GM18517 (cell line): ENCODE data around the gene GULP1.
"Not testable (repeated sequence)": the region's sequence is repeated elsewhere in the genome, so short reads cannot be mapped to it uniquely, and the experiment has no call there.

ENCODE experiments used
- ATAC-seq: cut with Tn5 transposase; IDR thresholded peaks from one replicate; pipeline ENCODE4 v1.9.1; 2021; ENCODE audit warnings: mild to moderate bottlenecking, moderate library complexity; ENCODE audit not compliant: unreplicated experiment

GULP1 gene

GRCh38 chr2:188459061-188459460 is 167.4 kb downstream of the GULP1 start:
- ATAC-seq, result no peak

GRCh38 chr2:188466078-188466477 is 174.4 kb downstream of the GULP1 start:
- ATAC-seq, result not testable (repeated sequence)

DNA sequence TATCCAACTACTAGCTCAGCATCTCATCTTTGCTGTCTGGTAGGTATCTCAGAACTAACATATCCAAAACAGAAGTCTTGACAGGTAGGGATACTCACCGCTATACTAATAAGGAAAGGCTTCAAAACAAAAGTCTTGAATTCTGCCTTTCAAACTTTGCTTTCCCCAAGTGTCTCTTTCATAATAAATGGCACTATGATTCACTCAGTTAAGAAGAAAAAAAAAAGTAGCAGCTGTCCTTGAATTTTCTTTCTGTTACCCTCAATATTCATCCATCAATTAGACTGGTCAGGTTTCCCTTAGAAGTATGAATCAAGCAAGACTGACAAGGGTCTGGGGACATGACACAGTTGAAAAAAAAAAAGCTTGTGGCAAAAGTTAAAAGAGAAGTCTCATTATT is 175.1 kb downstream of the GULP1 start:
- no peak for ATAC-seq

- no peak for ATAC-seq
Measured at GRCh38 chr2:188471166-188471565, 179.5 kb downstream of the GULP1 start.

- ATAC-seq, result no peak
Measured at GRCh38 chr2:188473306-188473705, 181.6 kb downstream of the GULP1 start.

DNA sequence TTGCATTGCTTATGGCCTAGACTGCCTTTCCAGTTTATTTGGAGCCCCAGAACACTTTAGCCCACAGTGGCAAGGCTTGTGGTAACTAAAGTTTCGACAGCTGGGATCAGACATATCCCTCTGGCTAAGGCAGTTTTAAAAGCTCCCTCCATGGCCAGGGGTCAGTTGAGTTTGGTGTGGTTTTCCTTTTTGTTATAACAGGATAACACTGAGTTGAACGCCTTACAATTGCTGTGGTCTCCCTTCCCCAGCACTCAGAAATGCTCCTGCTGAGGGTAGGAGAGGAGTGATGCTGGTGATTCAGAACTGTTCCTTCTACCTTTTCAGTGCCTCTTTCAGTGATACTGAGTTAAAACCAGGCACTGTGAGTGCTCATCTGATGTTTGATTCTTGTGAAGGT is 182.6 kb downstream of the GULP1 start:
- ATAC-seq, result no peak

- no peak for ATAC-seq
Measured at GRCh38 chr2:188475945-188476344, 184.3 kb downstream of the GULP1 start.

DNA sequence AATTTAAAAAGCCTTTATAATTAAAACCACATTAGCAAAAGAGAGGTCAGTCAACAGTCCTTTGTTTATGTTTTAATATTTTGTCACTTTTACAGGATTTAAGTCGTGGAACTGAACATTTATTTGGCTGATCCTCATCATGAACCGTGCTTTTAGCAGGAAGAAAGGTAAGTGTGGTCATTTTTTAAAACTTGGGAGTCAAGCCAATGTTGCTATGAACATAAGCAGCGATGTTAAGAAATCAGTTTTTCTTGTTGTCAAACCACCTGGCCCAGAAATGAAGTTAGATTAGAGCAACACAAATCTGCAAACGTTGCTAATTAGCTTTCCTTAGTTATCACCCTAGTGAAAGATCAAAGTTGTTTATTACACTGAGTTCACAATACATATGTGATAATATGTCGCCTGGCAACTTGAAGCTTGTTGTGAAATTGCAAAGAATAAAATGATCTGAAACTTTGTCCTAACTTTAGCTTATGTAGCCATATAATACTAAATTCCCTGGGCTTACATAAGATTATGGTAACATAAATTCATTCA is 186.0 kb downstream of the GULP1 start:
- ATAC-seq, result no peak

DNA sequence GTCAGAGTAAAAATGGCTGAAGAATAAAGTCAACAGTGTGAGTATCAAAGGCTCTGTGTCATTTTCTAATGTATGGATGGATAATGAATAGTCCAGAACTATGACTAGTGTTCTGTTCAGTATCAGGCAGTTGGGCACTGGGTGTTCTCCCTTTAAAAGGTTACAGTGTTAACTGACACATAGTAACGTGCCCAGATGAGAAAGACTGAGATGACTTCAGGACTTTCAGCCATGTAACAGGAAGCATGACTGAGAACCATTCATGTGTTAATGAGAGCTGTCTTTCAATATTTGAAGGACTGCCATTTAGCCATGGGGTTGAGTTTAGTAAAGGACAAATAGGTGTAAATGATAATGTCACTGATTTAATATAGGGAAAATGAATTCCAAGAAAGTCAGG is 187.1 kb downstream of the GULP1 start:
- ATAC-seq, result peak; percentile 97

- no peak for ATAC-seq
Measured at GRCh38 chr2:188481474-188481873, 189.8 kb downstream of the GULP1 start.

DNA sequence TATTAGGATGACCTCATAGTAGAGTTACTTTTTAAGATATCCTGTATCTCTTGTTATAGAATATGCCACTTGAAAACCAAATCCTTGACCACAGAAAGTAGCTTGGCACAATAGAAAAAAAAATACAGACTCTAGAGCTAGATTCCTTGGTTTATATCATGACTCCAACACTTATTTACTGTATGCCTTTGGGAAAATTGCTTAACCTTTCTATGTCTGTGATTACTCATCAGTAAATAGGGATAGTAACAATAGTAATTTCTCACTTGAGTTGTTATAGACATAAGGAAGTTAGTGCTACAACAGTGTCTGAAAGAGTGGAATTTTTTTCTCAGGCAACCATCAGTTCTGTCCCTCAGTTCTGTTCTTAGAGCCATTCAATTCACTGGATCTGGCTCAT is 193.8 kb downstream of the GULP1 start:
- ATAC-seq, result no peak

- no peak for ATAC-seq
Measured at GRCh38 chr2:188492751-188493150, 201.1 kb downstream of the GULP1 start.

- no peak for ATAC-seq
Measured at GRCh38 chr2:188494906-188495305, 203.2 kb downstream of the GULP1 start.

DNA sequence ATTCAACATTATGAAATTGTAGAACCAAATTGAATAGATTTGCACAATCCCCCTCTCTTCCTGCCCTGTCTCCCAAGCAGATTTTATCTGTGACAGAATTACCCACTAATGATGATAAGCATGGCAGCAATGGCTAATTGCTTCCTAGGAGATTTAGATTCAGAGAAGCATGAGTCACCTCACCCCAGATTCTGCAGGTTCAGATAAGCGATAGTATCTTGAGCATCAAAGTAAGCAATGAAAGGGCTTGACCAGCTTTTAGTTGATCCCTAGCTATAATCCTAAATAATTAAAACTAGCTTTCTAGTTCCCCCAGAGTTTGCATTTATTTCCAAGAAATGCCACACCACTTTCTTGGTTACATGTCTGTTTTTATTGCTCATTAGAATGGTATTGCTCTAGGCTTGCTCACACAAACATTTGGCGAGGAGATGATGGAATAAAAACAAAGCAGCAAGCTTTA is 204.3 kb downstream of the GULP1 start:
- no peak for ATAC-seq

DNA sequence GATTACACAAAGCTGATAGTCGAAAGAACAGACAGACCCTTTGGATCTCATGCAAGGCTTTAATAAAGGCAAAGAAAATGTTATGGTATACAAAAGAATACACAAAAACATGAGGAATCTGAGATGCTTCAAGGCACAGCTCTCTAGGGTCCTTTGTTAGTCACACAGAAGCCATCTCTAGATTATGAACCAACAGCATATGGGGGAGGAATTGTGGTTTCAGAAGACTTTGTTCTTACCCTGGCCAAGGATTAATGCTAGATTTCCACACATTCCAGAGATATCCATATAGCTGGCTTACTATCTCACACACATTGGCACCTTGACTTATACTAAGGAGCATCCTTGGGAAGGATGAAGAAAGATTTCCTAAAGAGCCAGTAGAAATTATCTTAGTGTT is 206.1 kb downstream of the GULP1 start:
- ATAC-seq, result no peak

DNA sequence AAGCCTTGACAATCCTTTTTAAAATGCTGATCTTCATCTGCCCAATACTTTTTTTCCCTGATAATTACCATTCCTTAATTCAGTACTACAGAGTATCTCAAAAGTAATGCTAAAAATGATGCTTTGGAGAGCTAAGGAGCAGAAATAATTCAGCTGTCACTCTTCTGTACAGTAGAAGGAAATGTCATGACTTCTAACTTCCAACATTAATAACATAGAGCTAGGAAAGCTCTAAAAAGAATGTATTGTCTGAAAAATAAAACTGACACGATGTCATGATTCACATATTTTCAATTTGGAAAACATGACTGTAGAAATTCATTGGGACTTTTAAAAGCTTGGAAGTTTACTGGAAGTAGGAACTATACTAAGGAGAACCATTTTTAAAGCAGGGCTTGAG is 212.3 kb downstream of the GULP1 start:
- ATAC-seq, result no peak

DNA sequence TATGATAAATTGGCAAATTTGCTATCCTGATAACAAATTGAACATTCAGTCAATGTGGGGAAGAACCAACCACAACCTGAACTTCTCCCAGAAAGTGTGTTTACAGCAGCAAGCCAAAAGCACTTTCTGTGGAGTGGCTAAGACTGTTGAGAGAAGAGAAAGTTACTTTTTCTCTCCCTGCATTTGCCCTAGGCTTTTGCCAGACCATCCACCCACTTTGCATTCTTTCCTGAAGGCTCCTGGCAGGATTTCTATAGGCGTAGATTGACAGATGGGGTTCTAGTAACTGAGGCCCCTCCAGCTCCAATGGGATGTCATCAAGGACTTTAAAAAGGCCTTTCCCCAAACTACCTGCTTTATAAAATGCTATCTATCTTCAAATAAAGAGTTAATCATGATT is 215.2 kb downstream of the GULP1 start:
- no peak for ATAC-seq

- no peak for ATAC-seq
Measured at GRCh38 chr2:188511346-188511745, 219.7 kb downstream of the GULP1 start.

- peak; percentile 59 for ATAC-seq
Measured at GRCh38 chr2:188512456-188512855, 220.8 kb downstream of the GULP1 start.

- ATAC-seq, result no peak
Measured at GRCh38 chr2:188515918-188516317, 224.2 kb downstream of the GULP1 start.

DNA sequence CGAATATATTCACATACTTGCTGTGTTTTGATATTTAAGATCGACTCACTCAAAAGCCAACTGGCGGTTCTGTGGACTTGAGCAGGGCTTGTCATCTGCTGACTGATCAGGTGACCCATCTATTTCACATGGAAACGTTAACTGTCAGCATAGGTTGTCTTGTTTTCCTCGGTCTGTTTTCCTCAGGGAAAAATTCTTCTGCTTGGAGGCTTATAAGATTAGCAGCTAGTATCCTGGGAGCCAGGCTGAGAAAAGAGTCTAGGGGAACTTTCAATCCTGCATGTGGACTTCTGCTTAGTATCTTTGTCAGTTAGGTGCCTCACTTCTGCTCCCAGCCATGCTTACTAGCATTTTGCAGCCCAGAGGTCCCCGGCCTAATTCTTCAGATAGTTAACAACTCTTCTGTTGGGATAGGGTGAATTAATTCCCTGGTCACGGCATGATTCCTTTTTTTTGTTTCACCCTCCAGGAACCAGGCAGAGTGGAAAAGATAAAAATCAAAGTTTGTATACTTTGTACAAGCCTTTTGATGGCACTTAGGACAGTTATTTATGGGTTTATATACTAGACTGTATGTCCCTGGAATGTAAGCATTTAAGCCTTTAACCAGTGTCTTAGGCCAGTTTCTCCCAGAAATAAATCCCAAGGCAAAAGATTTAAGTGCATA is 226.0 kb downstream of the GULP1 start:
- no peak for ATAC-seq

DNA sequence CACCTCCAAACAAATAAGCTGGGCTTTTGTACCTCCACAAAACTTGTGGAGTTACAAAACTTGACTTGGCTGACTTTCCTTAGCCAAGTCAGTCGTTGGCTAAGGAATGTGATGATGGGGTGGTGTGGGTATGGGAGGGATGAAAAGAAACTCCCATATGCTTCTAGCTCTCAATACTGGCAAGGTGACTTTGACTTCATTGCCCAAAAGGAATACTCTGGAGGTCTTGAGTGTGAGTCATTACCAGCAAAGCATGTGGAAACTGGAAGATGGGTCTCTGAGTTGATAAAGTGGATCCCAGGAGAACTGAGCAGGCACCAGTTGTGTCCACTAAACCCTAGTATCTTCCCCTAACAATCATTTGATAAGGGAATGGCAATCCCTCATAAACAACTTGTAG is 226.7 kb downstream of the GULP1 start:
- ATAC-seq, result no peak

- no peak for ATAC-seq
Measured at GRCh38 chr2:188519136-188519535, 227.5 kb downstream of the GULP1 start.
